ENCODE results near the gene CD28.

Gene CD28

GRCh38 chr2:203718087-203718486 lies 11.6 kb downstream of the CD28 start:
- peak; percentile 53 for DNase-seq (ENCODE audit: low read depth)

GRCh38 chr2:203719456-203720410 lies 13.3 kb downstream of the CD28 start:
- peak; percentile 47 for DNase-seq (ENCODE audit: low read depth)

DNA sequence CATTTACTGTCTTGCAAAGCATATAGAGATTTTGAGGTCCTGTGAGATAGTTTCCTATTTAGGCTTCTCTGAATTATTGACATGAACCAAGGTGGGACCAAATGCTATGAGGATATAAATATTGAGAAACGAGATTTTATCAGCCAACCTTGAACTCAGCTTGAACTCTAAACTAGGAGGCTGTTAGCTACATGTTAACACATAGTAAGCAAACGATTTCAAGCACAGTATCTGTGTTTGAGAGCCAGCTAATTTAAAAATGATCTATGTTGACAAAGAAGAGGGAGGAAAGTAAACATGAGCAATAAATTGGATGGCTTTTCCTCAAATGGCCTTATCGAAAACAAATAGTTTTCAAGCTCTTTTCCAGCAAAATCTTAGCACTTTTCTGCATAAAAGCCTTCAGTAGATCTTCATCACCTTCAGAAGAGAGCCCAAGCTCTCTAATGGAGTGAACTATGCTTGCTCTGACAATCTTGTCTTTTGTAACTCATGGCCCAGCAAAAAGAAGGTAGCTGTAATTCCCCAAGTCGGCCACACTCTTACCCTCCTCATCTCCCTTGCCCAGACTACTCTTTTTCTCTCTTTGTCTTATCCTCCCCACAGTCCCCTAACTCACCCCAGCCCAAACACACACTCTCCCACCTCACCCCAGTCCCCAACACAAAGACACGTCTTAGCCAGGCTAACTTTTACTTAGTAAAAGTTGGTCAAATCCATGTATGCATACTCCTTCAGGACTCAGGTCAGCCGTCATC lies 14.7 kb downstream of the CD28 start:
- DNase-seq (ENCODE audit: low read depth): no peak

- no peak for DNase-seq (ENCODE audit: low read depth)
Measured at GRCh38 chr2:203721781-203722300, 15.4 kb downstream of the CD28 start.

DNA sequence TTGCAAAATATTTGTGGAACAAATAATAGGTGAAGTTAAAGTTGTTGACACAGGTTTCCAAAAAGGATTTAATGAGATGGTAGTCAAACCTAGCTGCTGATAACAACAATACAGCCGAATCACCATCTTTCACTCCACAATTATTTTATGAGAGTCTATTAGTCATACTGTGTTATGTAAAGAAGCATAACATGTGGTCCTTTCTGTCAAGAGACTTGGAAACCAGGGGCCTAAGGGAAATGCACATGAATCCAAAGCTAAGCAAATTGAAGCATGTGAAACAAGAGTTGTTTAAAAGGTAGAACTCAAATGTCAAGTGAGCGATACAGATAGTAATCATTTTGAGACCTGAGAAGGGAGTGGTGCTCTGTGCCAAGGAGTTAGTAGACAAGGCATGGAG lies 16.0 kb downstream of the CD28 start:
- no peak for DNase-seq (ENCODE audit: low read depth)

DNA sequence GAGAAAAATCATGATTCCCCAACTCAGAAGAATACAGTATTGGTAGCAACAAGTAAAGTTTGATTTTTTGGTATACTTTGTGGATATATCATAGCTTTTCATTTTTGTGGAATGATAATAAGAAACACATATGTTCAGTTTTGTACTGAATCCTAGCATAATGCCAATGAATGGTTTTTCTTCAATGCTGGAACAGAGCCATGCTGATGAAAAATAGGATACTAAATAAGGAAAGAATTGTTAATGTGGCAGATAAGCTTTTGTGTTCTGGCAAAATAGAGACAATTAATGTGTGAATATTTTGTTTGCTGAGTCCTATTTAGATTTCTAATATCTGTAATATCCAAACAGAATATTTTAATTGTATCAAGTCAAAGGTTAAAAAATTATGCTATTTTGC lies 21.9 kb downstream of the CD28 start:
- no peak for DNase-seq (ENCODE audit: low read depth)

- no peak for DNase-seq (ENCODE audit: low read depth)
Measured at GRCh38 chr2:203730076-203730729, 23.8 kb downstream of the CD28 start.

DNA sequence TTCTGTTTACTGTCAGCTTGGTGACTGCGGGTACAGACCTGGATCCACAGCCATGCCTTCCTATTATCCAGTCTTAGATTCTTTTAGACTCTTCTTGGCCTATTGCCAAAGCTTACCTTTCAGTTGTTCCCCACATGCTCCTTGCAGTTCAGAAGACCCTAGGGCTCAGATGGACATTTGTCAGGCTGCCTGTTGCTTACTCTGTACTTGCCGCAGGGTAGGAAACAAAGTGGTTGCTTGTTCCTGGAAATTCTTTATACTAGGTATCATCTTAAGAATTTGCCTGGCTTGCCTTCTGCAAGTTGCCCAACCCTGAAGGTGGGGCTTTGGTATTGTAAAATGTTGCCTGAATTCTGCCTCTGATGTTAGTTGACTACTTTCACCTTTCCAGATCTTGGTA lies 24.4 kb downstream of the CD28 start:
- no peak for DNase-seq (ENCODE audit: low read depth)

DNA sequence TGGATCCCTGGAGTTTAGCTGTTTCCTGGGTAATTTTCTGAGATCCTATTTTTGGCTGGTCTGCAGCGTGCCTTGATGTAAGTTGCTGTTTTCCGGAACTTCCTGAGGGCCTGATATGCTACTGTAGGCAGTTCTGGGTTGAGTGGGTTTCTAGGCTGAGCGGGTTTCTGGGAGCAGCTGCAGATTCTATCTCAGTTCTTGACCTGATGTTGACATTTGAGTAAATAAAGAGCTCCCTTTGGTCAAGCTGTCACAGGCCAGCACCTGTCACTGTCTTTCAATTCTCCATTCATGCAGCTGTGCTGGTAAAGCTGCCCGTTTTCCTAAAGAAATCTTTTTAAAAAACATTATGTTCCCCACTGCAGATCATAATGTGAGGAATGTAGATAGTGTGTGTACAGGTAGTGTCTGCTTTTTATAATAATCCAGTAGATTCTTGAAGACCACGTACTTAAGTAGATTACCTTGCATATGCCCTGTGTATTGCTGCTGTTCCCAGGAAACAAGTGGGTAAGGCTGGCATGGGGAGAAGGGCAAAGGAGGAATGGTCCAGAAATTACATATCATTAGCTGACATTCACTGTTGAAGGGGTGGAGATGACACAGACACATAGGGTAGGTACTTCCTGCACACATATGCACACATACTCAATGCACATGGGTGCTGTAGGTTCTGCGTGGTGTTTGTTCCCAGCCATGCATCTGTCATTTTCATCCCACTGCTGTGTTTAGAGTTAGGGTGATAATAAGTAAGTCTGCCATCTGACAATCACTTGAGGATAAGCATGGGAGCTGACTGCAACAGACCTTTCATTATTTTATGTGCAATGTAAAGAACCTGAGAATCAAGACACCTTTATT lies 25.9 kb downstream of the CD28 start:
- no peak for DNase-seq (ENCODE audit: low read depth)

GRCh38 chr2:203732953-203733510 lies 26.6 kb downstream of the CD28 start:
- no peak for DNase-seq (ENCODE audit: low read depth)

GRCh38 chr2:203733684-203734083 lies 27.2 kb downstream of the CD28 start:
- DNase-seq (ENCODE audit: low read depth): no peak

DNA sequence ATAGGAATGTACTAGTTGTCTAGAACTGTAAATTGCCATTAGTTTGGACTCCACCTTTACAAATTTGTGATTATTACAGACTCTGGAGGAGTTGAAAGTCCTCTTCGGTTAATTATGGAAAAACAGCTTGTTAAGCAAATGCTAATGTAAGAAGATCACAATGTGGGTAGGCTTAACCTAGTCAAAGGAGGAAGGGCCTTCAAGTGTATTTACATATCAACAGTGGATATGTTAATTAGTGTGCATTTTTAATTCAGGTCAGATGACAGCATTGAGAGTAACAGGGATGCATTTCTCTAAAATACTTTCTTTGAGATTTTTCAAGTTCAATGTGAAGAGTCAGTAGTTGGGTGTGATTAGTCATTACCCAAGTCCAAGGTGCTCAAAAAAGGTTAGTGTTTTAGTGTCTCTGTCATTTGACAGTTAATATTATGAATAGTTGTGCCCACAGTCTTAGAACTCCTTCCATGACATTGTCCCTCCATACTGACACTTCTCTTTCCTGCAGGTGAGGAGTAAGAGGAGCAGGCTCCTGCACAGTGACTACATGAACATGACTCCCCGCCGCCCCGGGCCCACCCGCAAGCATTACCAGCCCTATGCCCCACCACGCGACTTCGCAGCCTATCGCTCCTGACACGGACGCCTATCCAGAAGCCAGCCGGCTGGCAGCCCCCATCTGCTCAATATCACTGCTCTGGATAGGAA lies 28.0 kb downstream of the CD28 start:
- DNase-seq (ENCODE audit: low read depth): no peak

- no peak for DNase-seq (ENCODE audit: low read depth)
Measured at GRCh38 chr2:203737360-203737759, 30.9 kb downstream of the CD28 start.

- no peak for DNase-seq (ENCODE audit: low read depth)
Measured at GRCh38 chr2:203739351-203739750, 32.9 kb downstream of the CD28 start.

DNA sequence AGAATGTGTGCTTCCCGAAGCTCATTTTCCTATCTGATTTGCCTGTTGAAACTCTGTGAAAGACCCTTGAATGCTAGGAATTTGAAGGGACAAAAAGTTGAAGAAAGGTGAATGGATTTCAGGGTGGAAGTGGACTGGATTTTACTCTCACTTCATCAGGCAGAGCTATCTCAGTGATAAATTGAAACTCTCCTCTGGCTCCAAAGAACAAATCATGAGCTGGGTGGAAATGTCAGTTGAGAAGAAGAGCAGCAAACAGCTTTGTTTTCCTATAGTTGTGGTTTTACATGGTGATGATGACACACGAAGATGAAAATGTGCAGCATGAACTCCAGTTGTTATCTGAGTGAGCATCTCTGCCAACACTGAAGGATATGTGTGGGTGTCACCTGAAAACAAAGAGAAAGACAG lies 34.4 kb downstream of the CD28 start:
- DNase-seq (ENCODE audit: low read depth): peak; percentile 29

- DNase-seq (ENCODE audit: low read depth): no peak
Measured at GRCh38 chr2:203741566-203741965, 35.1 kb downstream of the CD28 start.

GRCh38 chr2:203743441-203743981 lies 37.1 kb downstream of the CD28 start:
- no peak for DNase-seq (ENCODE audit: low read depth)

DNA sequence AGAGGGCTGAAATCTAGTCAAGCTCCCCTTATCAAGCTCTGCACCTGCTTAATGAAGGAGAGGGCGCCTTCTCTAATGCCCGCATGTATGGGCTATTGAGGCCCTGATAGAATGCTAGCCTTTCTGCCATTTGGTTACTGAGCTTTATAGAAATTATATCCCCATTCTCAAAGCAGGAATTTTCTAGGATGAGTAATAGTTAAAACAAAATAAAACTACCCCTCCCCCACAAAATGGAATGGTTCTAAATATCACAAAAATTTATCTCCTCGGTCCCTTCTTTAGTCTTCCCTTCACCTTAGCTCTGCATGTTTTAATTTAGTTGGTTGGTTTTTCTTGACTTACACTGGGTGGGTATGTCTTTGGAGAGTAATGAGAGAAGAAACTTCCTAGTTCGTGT lies 37.7 kb downstream of the CD28 start:
- no peak for DNase-seq (ENCODE audit: low read depth)

DNA sequence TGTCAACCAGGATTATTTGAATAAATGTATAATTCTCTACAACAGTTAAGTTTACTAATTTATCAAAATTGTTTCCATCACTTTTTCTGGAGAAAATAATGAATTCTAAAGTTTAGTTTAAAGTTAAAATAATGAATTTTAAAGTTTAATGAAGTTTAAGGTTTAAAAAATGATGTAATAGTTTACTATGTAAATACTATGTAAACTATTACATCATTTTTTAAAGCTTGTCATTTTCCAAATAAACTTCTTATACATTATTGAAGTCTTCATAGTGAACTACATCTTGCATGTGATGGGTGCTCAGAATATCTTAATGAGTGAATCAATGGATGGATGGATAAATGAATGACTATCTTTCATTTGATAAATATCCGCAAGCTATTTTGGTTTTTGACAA lies 38.8 kb downstream of the CD28 start:
- no peak for DNase-seq (ENCODE audit: low read depth)

Data from T-helper 22 cell (primary cell).